ENCODE results near the gene ZNF219.

Gene ZNF219

GRCh38 chr14:21087294-21088091 lies 11.0 kb downstream of the ZNF219 start:
- Histone ChIP-seq H3K4me3 (ENCODE audit: low read depth, low read length) (no peak overlapping the region), H3K36me3 (ENCODE audit: control insufficient read depth, insufficient read depth, low read length) (no peaks in the 10 kb centered on the region), H3K9me3 (ENCODE audit: control insufficient read depth, low read length) (no peaks in the 10 kb centered on the region), H3K9ac (no peak overlapping the region), H3K4me2 (ENCODE audit: low read length) (no peak overlapping the region), H3K27me3 (ENCODE audit: control insufficient read depth, insufficient read depth, low read length) (no peaks in the 10 kb centered on the region), H3K27ac (peak overlapping the region; percentile 78), H2AFZ (peak overlapping the region; percentile 19), H3K79me2 (peaks cover 2% of the 10 kb centered on the region), H3K4me1 (peaks cover 6% of the 10 kb centered on the region)
- TF ChIP-seq, protein P1, sequence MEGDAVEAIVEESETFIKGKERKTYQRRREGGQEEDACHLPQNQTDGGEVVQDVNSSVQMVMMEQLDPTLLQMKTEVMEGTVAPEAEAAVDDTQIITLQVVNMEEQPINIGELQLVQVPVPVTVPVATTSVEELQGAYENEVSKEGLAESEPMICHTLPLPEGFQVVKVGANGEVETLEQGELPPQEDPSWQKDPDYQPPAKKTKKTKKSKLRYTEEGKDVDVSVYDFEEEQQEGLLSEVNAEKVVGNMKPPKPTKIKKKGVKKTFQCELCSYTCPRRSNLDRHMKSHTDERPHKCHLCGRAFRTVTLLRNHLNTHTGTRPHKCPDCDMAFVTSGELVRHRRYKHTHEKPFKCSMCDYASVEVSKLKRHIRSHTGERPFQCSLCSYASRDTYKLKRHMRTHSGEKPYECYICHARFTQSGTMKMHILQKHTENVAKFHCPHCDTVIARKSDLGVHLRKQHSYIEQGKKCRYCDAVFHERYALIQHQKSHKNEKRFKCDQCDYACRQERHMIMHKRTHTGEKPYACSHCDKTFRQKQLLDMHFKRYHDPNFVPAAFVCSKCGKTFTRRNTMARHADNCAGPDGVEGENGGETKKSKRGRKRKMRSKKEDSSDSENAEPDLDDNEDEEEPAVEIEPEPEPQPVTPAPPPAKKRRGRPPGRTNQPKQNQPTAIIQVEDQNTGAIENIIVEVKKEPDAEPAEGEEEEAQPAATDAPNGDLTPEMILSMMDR (IDR thresholded peaks at IDR 0.05) = no peak

- no peak overlapping the region for H3K4me2 ChIP-seq (ENCODE audit: low read length)
- no peaks in the 10 kb centered on the region for H3K36me3 ChIP-seq (ENCODE audit: control insufficient read depth, insufficient read depth, low read length)
- no peaks in the 10 kb centered on the region for H3K27me3 ChIP-seq (ENCODE audit: control insufficient read depth, insufficient read depth, low read length)
- no peak overlapping the region for H3K4me3 ChIP-seq (ENCODE audit: low read depth, low read length)
- TF ChIP-seq, protein P1 (IDR thresholded peaks at IDR 0.05) = no peak
- H3K9me3 ChIP-seq (ENCODE audit: control insufficient read depth, low read length) = no peaks in the 10 kb centered on the region
- H3K27ac ChIP-seq = peak overlapping the region; percentile 78
- H2AFZ ChIP-seq = peak overlapping the region; percentile 19
- H3K4me1 ChIP-seq = peaks cover 6% of the 10 kb centered on the region
- H3K9ac ChIP-seq = no peak overlapping the region
- H3K79me2 ChIP-seq = peaks cover 2% of the 10 kb centered on the region
Measured at GRCh38 chr14:21086908-21087293, 11.6 kb downstream of the ZNF219 start.

- H2AFZ ChIP-seq = no peak overlapping the region
- H3K27me3 ChIP-seq (ENCODE audit: control insufficient read depth, insufficient read depth, low read length) = no peaks in the 10 kb centered on the region
- H3K4me1 ChIP-seq = peaks cover 6% of the 10 kb centered on the region
- H3K4me3 ChIP-seq (ENCODE audit: low read depth, low read length) = no peak overlapping the region
- H3K79me2 ChIP-seq = no peaks in the 10 kb centered on the region
- TF ChIP-seq, protein P1 (IDR thresholded peaks at IDR 0.05) = no peak
- H3K27ac ChIP-seq = no peak overlapping the region
- H3K9ac ChIP-seq = no peak overlapping the region
- H3K4me2 ChIP-seq (ENCODE audit: low read length) = no peak overlapping the region
- no peaks in the 10 kb centered on the region for H3K36me3 ChIP-seq (ENCODE audit: control insufficient read depth, insufficient read depth, low read length)
- H3K9me3 ChIP-seq (ENCODE audit: control insufficient read depth, low read length) = no peaks in the 10 kb centered on the region
Measured at GRCh38 chr14:21084998-21085853, 13.2 kb downstream of the ZNF219 start.

- H3K4me1 ChIP-seq = peaks cover 6% of the 10 kb centered on the region
- TF ChIP-seq, protein P1 (IDR thresholded peaks at IDR 0.05) = no peak
- H3K9ac ChIP-seq = no peak overlapping the region
- no peak overlapping the region for H3K4me3 ChIP-seq (ENCODE audit: low read depth, low read length)
- H3K79me2 ChIP-seq = no peaks in the 10 kb centered on the region
- no peaks in the 10 kb centered on the region for H3K27me3 ChIP-seq (ENCODE audit: control insufficient read depth, insufficient read depth, low read length)
- H3K9me3 ChIP-seq (ENCODE audit: control insufficient read depth, low read length) = no peaks in the 10 kb centered on the region
- no peak overlapping the region for H3K27ac ChIP-seq
- H3K36me3 ChIP-seq (ENCODE audit: control insufficient read depth, insufficient read depth, low read length) = no peaks in the 10 kb centered on the region
- no peak overlapping the region for H3K4me2 ChIP-seq (ENCODE audit: low read length)
- H2AFZ ChIP-seq = no peak overlapping the region
Measured at GRCh38 chr14:21084396-21084795, 14.1 kb downstream of the ZNF219 start.
